HFF-Myc (cell line): ENCODE measurements around the gene MACROH2A1.

Experiments used
- DNase-seq: peaks from one replicate; pipeline ENCODE4 v3.0.0-alpha.2; 2011; ENCODE audit warnings: low read depth; ENCODE audit errors: extremely low read depth
- H3K4me3 ChIP-seq: replicated peaks from 2 replicates; pipeline ENCODE4 v1.5.1; 2011; ENCODE audit warnings: low read depth, mild to moderate bottlenecking, control low read depth, low read length
- TF ChIP-seq, protein P1 (sequence below): IDR thresholded peaks from 2 replicates; pipeline ENCODE4 v1.5.1; 2012; ENCODE audit warnings: mild to moderate bottlenecking, low read depth, low read length, control low read depth; ENCODE audit errors: missing control alignments

The MACROH2A1 gene

DNA sequence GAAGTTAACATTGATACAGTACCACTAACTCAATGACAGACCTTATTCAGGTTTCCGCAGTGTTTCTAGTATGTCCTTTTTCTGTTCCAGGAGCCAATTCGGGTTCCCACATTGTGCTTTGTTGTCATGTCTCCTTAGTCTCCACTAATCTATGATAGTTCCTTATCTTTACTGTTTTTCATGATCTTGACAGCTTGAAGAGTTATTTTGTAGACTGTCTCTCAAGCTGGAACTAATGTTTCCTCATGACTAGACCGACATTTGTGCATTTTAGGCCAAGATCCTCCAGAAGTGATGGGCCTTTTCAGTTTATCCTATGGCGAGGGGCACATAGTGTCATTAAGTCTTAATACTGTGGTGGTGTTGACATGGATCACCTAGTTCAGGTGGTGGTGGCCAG lies 104.2 kb downstream of the MACROH2A1 start:
- no peak for DNase-seq
- TF ChIP-seq, protein P1, sequence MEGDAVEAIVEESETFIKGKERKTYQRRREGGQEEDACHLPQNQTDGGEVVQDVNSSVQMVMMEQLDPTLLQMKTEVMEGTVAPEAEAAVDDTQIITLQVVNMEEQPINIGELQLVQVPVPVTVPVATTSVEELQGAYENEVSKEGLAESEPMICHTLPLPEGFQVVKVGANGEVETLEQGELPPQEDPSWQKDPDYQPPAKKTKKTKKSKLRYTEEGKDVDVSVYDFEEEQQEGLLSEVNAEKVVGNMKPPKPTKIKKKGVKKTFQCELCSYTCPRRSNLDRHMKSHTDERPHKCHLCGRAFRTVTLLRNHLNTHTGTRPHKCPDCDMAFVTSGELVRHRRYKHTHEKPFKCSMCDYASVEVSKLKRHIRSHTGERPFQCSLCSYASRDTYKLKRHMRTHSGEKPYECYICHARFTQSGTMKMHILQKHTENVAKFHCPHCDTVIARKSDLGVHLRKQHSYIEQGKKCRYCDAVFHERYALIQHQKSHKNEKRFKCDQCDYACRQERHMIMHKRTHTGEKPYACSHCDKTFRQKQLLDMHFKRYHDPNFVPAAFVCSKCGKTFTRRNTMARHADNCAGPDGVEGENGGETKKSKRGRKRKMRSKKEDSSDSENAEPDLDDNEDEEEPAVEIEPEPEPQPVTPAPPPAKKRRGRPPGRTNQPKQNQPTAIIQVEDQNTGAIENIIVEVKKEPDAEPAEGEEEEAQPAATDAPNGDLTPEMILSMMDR = no peak
- no peak overlapping the region for H3K4me3 ChIP-seq

DNA sequence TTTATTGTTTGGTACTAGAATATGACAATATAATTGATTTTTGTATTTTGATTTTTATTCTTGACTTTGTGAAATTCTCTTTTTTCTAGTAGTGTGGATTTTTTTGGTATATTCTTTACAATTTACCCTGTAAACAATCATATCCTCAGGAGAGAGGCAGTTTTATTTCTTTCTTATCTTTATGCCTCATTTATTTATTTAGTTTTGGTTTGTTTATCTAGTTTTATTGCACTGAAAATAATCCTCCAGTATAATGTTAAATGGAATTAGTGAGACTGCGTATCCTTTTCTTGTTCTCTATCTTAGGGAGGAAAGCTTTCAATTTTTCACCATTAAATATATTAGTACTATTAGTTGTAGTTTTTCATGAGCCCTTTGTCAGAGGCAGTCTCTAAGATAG lies 109.4 kb downstream of the MACROH2A1 start:
- DNase-seq = no peak
- TF ChIP-seq, protein P1 = no peak
- H3K4me3 ChIP-seq = no peak overlapping the region

DNA sequence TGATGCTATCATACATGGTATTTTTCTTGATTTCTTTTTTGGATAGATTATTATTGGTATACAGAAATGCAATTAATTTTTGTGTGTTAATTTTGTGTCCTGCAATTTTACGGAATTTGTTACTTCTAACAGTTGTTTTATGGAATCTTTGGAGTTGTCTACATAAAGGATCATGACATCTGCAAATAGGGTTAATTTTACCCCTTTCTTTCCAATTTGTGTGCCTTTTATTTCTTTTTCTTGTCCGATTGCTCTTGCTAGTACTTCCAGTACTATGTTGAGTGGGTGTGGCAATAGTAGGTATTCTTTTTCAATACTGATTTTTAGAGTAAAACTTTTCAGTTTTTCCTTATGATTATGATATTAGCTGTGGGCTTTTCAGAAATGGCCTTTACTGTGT lies 111.5 kb downstream of the MACROH2A1 start:
- DNase-seq = no peak
- H3K4me3 ChIP-seq = no peak overlapping the region
- TF ChIP-seq, protein P1 = no peak
